ENCODE measurements around the gene CCNK. TPM values are rescaled to one million over a fixed set of nuclear protein-coding genes. Genes with fewer than 3 reads are reported as not detected.
A peak's percentile ranks its signal among the peaks of the same experiment; 100 is the strongest.

Gene CCNK
- total and polyA plus RNA-seq, 2 of the 13 experiments (the other 11 are each of a cell fraction or from before 2014, with no cell fraction given) = 4.9 to 9.7 TPM

GRCh38 chr14:99552572-99553216 lies 71.5 kb downstream of the CCNK start (continued):
- TF ChIP-seq MXD1 (CRISPR knock-in tag; IDR thresholded peaks at IDR 0.05) (peak; percentile 85), SNAI1 (CRISPR knock-in tag; IDR thresholded peaks at IDR 0.05; ENCODE audit: borderline replicate concordance) (0 out of 2 replicates have a peak, but pooled peaks have one; percentile 56), TFAP4 (IDR thresholded peaks at IDR 0.05; ENCODE audit: borderline replicate concordance, low read depth) (peak; percentile 98), ZNF614 (CRISPR knock-in tag; IDR thresholded peaks at IDR 0.05; ENCODE audit: borderline replicate concordance) (peak; percentile 94; the same call in 1 of the 2 replicates), MEIS2 (CRISPR knock-in tag; IDR thresholded peaks at IDR 0.05) (peak; percentile 92), FOXJ3 (CRISPR knock-in tag; IDR thresholded peaks at IDR 0.05; ENCODE audit: borderline replicate concordance) (peak; percentile 80; the same call in 1 of the 2 replicates), ZNF703 (CRISPR knock-in tag; IDR thresholded peaks at IDR 0.05; ENCODE audit: borderline replicate concordance) (peak; percentile 25; the same call in 1 of the 2 replicates), ZBTB42 (CRISPR knock-in tag; IDR thresholded peaks at IDR 0.05) (peak; percentile 90; the same call in 1 of the 2 replicates), DNMT1 (CRISPR knock-in tag; IDR thresholded peaks at IDR 0.05) (no peak), ZNF354B (CRISPR knock-in tag; IDR thresholded peaks at IDR 0.05) (no peak), ZSCAN21 (CRISPR knock-in tag; IDR thresholded peaks at IDR 0.05; ENCODE audit: borderline replicate concordance) (peak; percentile 82; the same call in 1 of the 2 replicates), TBX2 (CRISPR knock-in tag; IDR thresholded peaks at IDR 0.05; ENCODE audit: borderline replicate concordance) (peak; percentile 99), DMAP1 (CRISPR knock-in tag; IDR thresholded peaks at IDR 0.05) (peak; percentile 90), ZNF274 (CRISPR knock-in tag; IDR thresholded peaks at IDR 0.05) (peak; percentile 88), ATM (IDR thresholded peaks at IDR 0.05; ENCODE audit: borderline replicate concordance) (no peak), EZH2 (conservative IDR thresholded peaks at IDR 0.05; ENCODE audit: low read depth, low read length) (no peak), TGIF2 (CRISPR knock-in tag; IDR thresholded peaks at IDR 0.05) (peak; percentile 99), ZNF33B (CRISPR knock-in tag; IDR thresholded peaks at IDR 0.05) (no peak), TBP (CRISPR knock-in tag; IDR thresholded peaks at IDR 0.05) (no peak), ZFP1 (CRISPR knock-in tag; IDR thresholded peaks at IDR 0.05) (peak; percentile 76; the same call in 1 of the 2 replicates), MYC (CRISPR knock-in tag; IDR thresholded peaks at IDR 0.05; ENCODE audit: borderline replicate concordance) (peak; percentile 94), TEAD2 (CRISPR knock-in tag; IDR thresholded peaks at IDR 0.05) (no peak), HIVEP1 (CRISPR knock-in tag; IDR thresholded peaks at IDR 0.05) (peak; percentile 100), KLF16 (CRISPR knock-in tag; IDR thresholded peaks at IDR 0.05) (peak in 1 of 2 experiments; percentile 90; a peak in 2 of 4 replicates), GLI4 (CRISPR knock-in tag; IDR thresholded peaks at IDR 0.05; ENCODE audit: borderline replicate concordance) (no peak), BORCS8-MEF2B (CRISPR knock-in tag; IDR thresholded peaks at IDR 0.05) (peak; percentile 87), MTERF4 (CRISPR knock-in tag; IDR thresholded peaks at IDR 0.05) (peak; percentile 70; the same call in 1 of the 2 replicates), ZUFSP (CRISPR knock-in tag; IDR thresholded peaks at IDR 0.05; ENCODE audit: borderline replicate concordance) (no peak), ZNF615 (CRISPR knock-in tag; IDR thresholded peaks at IDR 0.05; ENCODE audit: borderline replicate concordance) (no peak)

Measured in HepG2 (cell line).